GM23338 (cell line): Measurements from ENCODE around the gene OR6J1. TPM values are rescaled to one million over a fixed set of nuclear protein-coding genes. Genes with fewer than 3 reads are reported as not detected.
"Not testable (repeated sequence)": the region's sequence is repeated elsewhere in the genome, so short reads cannot be mapped to it uniquely, and the experiment has no call there.

Experiments
- ATAC-seq: fragments of 200-7000 bp; cut with Tn5 transposase; 3 replicates; pipeline ENCODE4 v1.9.1; 2020
- DNase-seq: peaks from one replicate; pipeline ENCODE4 v3.0.0-alpha.2; 2015; ENCODE audit warnings: low spot score
- H2AFZ ChIP-seq: fragments of 200-600 bp; sonication (generic); 2 replicates; pipeline ENCODE4 v1.8.0; 2016; ENCODE audit warnings: antibody characterized with exemption, mild to moderate bottlenecking, moderate library complexity
- H3F3A ChIP-seq: fragments of 200-600 bp; sonication (generic); replicated peaks from 2 replicates; pipeline ENCODE4 v1.8.0; 2017; ENCODE audit warnings: antibody characterized with exemption, mixed run types, low read depth
- H3K27ac ChIP-seq: fragments of 200-600 bp; sonication (generic); 2 replicates; pipeline ENCODE4 v1.6.1; 2016; ENCODE audit warnings: low read depth
- H3K27me3 ChIP-seq: fragments of 200-600 bp; sonication (generic); 2 replicates; pipeline ENCODE4 v1.8.0; 2016; ENCODE audit warnings: mild to moderate bottlenecking, mixed run types, moderate library complexity; ENCODE audit not compliant: insufficient read depth
- H3K36me3 ChIP-seq: fragments of 200-600 bp; sonication (generic); 2 replicates; pipeline ENCODE4 v1.8.0; 2016; ENCODE audit warnings: mild to moderate bottlenecking; ENCODE audit not compliant: insufficient read depth
- H3K4me1 ChIP-seq: fragments of 200-600 bp; sonication (generic); 2 replicates; pipeline ENCODE4 v1.8.0; 2016; ENCODE audit warnings: mild to moderate bottlenecking, moderate library complexity; ENCODE audit not compliant: insufficient read depth
- H3K4me2 ChIP-seq: fragments of 200-600 bp; sonication (generic); 2 replicates; pipeline ENCODE4 v1.7.1; 2017; ENCODE audit warnings: mixed run types
- H3K4me3 ChIP-seq: fragments of 200-600 bp; sonication (generic); 2 replicates; pipeline ENCODE4 v1.6.1; 2016; ENCODE audit warnings: mixed run types
- H3K79me2 ChIP-seq: fragments of 200-600 bp; sonication (generic); replicated peaks from 2 replicates; pipeline ENCODE4 v1.8.0; 2017; ENCODE audit warnings: mild to moderate bottlenecking; ENCODE audit not compliant: insufficient read depth
- H3K9me2 ChIP-seq: fragments of 200-600 bp; sonication (generic); 2 replicates; pipeline ENCODE4 v1.8.0; 2017; ENCODE audit not compliant: insufficient read depth
- H4K20me1 ChIP-seq: fragments of 200-600 bp; sonication (generic); replicated peaks from 2 replicates; pipeline ENCODE4 v1.8.0; 2017; ENCODE audit warnings: mild to moderate bottlenecking; ENCODE audit not compliant: insufficient read depth
- H3K27ac Mint-ChIP-seq: 2 replicates; pipeline ENCODE4 v1.8.0; 2020; ENCODE audit warnings: inconsistent platforms, mild to moderate bottlenecking, moderate library complexity, mixed read lengths
- H3K27me3 Mint-ChIP-seq: 3 replicates; pipeline ENCODE4 v1.8.0; 2022; ENCODE audit warnings: low read depth, mild to moderate bottlenecking, moderate library complexity, mixed read lengths, inconsistent platforms; ENCODE audit not compliant: insufficient read depth, poor library complexity
- H3K36me3 Mint-ChIP-seq: 3 replicates; pipeline ENCODE4 v1.8.0; 2021; ENCODE audit warnings: low read depth, mild to moderate bottlenecking, inconsistent platforms, moderate library complexity, mixed read lengths
- H3K4me1 Mint-ChIP-seq: 3 replicates; pipeline ENCODE4 v1.8.0; 2020; ENCODE audit warnings: mild to moderate bottlenecking, inconsistent platforms, mixed read lengths
- H3K4me3 Mint-ChIP-seq: 3 replicates; pipeline ENCODE4 v1.8.0; 2021; ENCODE audit warnings: moderate library complexity, mild to moderate bottlenecking, inconsistent platforms, mixed read lengths
- H3K9me3 Mint-ChIP-seq: 3 replicates; pipeline ENCODE4 v1.8.0; 2020; ENCODE audit warnings: moderate library complexity, mild to moderate bottlenecking, inconsistent platforms, mixed read lengths
- CREB1 ChIP-seq: fragments of 250-450 bp; sonication (Bioruptor Pico); IDR thresholded peaks from 2 replicates; pipeline ENCODE4 v1.5.0; 2020; ENCODE audit warnings: low read depth, mild to moderate bottlenecking, moderate library complexity
- CTCF ChIP-seq, 2 experiments: fragments of 200-600 bp in 1 of 2; sonication (generic) in 1 of 2; conservative IDR thresholded peaks; 2 replicates each; pipeline versions ENCODE4 v1.5.1 to v1.6.1; 2016 to 2017; ENCODE audit warnings: antibody characterized with exemption in 2 of 2, low read depth in 2 of 2, mild to moderate bottlenecking in 2 of 2, moderate library complexity in 1 of 2
- ETS1 ChIP-seq: IDR thresholded peaks from 2 replicates; pipeline ENCODE4 v1.6.1; 2016; ENCODE audit warnings: antibody characterized with exemption
- EZH2 ChIP-seq: fragments of 200-600 bp; sonication (generic); IDR thresholded peaks from one replicate; pipeline ENCODE4 v1.8.0; 2017; ENCODE audit warnings: antibody characterized with exemption, mild to moderate bottlenecking, low read depth; ENCODE audit not compliant: unreplicated experiment
- EZH2phosphoT487 ChIP-seq: fragments of 200-600 bp; sonication (generic); IDR thresholded peaks from one replicate; pipeline ENCODE4 v1.8.1; 2018; ENCODE audit warnings: antibody characterized with exemption; ENCODE audit not compliant: unreplicated experiment
- JUNB ChIP-seq: IDR thresholded peaks from one replicate; pipeline ENCODE4 v1.6.1; 2016; ENCODE audit warnings: antibody characterized with exemption; ENCODE audit not compliant: unreplicated experiment
- NANOG ChIP-seq: IDR thresholded peaks from 2 replicates; pipeline ENCODE4 v1.6.1; 2016; ENCODE audit warnings: antibody characterized with exemption, borderline replicate concordance
- POLR2AphosphoS5 ChIP-seq: IDR thresholded peaks from 2 replicates; pipeline ENCODE4 v1.6.1; 2016; ENCODE audit warnings: antibody characterized with exemption, low read depth
- REST ChIP-seq: IDR thresholded peaks from one replicate; pipeline ENCODE4 v1.6.1; 2018; ENCODE audit warnings: antibody characterized with exemption; ENCODE audit not compliant: unreplicated experiment
- STAT1 ChIP-seq: IDR thresholded peaks from one replicate; pipeline ENCODE4 v1.6.1; 2016; ENCODE audit warnings: antibody characterized with exemption; ENCODE audit not compliant: unreplicated experiment
- ZNF114 ChIP-seq: fragments of 250-450 bp; sonication (Bioruptor Pico); IDR thresholded peaks from 2 replicates; pipeline ENCODE4 v1.5.0; 2020; ENCODE audit warnings: mild to moderate bottlenecking, moderate library complexity
- ZNF331 ChIP-seq: fragments of 250-450 bp; sonication (Bioruptor Pico); IDR thresholded peaks from 2 replicates; pipeline ENCODE4 v1.5.0; 2020; ENCODE audit warnings: low read depth, mild to moderate bottlenecking, moderate library complexity
- polyA plus RNA-seq: library from polyadenylated mRNA; unstranded; fragments of >200 nt; fragmentation: Nextera tagmentation; extraction: Ambion mirVana; gene quantifications from 2 replicates; pipeline ENCODE4 v1.2.1, GENCODE V29; 2016
- total RNA-seq: library from RNA; depleted of rRNA; stranded (reverse); fragments of >200 nt; shearing (Covaris generic); gene quantifications from 2 replicates; pipeline ENCODE4 v1.2.3, GENCODE V29; 2014

The OR6J1 gene
- total and polyA plus RNA-seq, 2 experiments from 2014 or later, result not detected

- TF ChIP-seq EZH2 (no peak), CREB1 (CRISPR knock-in tag) (no peak), POLR2AphosphoS5 (no peak), ZNF114 (CRISPR knock-in tag) (no peak), JUNB (no peak), REST (no peak), ETS1 (no peak), EZH2phosphoT487 (no peak), ZNF331 (CRISPR knock-in tag) (no peak), NANOG (no peak), STAT1 (no peak)
Observed at GRCh38 chr14:22685467-22685866, 41.3 kb upstream of the OR6J1 start (continued).

GRCh38 chr14:22683428-22683827 is 39.3 kb upstream of the OR6J1 start:
- not testable (repeated sequence) for DNase-seq, H3K36me3 ChIP-seq, H3K4me2 ChIP-seq, H3F3A ChIP-seq, H3K79me2 ChIP-seq, H3K4me3 Mint-ChIP-seq, ATAC-seq, H3K27ac ChIP-seq, H3K9me2 ChIP-seq, H4K20me1 ChIP-seq, H3K4me1 ChIP-seq, H2AFZ ChIP-seq, H3K27me3 ChIP-seq, H3K27ac Mint-ChIP-seq, H3K27me3 Mint-ChIP-seq, H3K36me3 Mint-ChIP-seq, H3K9me3 Mint-ChIP-seq, H3K4me3 ChIP-seq
- H3K4me1 Mint-ChIP-seq, result peaks cover 11% of the 10 kb centered on the region

- no peaks in the 10 kb centered on the region for H3K27me3 ChIP-seq
- H3K4me3 ChIP-seq, result no peak overlapping the region
- no peaks in the 10 kb centered on the region for H4K20me1 ChIP-seq
- no peaks in the 10 kb centered on the region for H3K27me3 Mint-ChIP-seq
- ATAC-seq (no peak), DNase-seq (no peak)
- no peaks in the 10 kb centered on the region for H3K36me3 ChIP-seq
- H3F3A ChIP-seq, result no peaks in the 10 kb centered on the region
- H3K9me2 ChIP-seq, result no peaks in the 10 kb centered on the region
- H3K36me3 Mint-ChIP-seq, result no peaks in the 10 kb centered on the region
- peaks cover 12% of the 10 kb centered on the region; the same call in 2 of the 3 replicates for H3K9me3 Mint-ChIP-seq
- no peaks in the 10 kb centered on the region for H3K4me1 ChIP-seq
- H3K4me1 Mint-ChIP-seq, result no peaks in the 10 kb centered on the region; the same call in 2 of the 3 replicates
- no peak overlapping the region for H2AFZ ChIP-seq
- no peak overlapping the region for H3K27ac Mint-ChIP-seq
- H3K4me3 Mint-ChIP-seq, result no peak overlapping the region
- no peak overlapping the region for H3K27ac ChIP-seq
- H3K4me2 ChIP-seq, result no peak overlapping the region
- no peaks in the 10 kb centered on the region for H3K79me2 ChIP-seq
- TF ChIP-seq STAT1 (no peak), CTCF (conservative IDR thresholded peaks at IDR 0.05; ENCODE audit: low read depth in 2 of 2) (no peak), EZH2phosphoT487 (no peak), NANOG (no peak), JUNB (no peak)
Observed at GRCh38 chr14:22678221-22678620, 34.1 kb upstream of the OR6J1 start.
